Neutrophil (primary cell): Measurements from ENCODE around the gene EXOC6.
"Not testable (repeated sequence)": the region's sequence is repeated elsewhere in the genome, so short reads cannot be mapped to it uniquely, and the experiment has no call there.

ENCODE experiments used
- H3K27ac ChIP-seq: fragments of 200-600 bp; sonication (generic); 2 replicates; pipeline ENCODE4 v1.5.1; 2016; ENCODE audit warnings: mild to moderate bottlenecking, moderate library complexity
- H3K27me3 ChIP-seq: fragments of 200-600 bp; sonication (generic); 2 replicates; pipeline ENCODE4 v1.6.0; 2016; ENCODE audit warnings: mild to moderate bottlenecking
- H3K36me3 ChIP-seq: fragments of 200-600 bp; sonication (generic); 2 replicates; pipeline ENCODE4 v1.5.1; 2017
- H3K4me1 ChIP-seq, 2 experiments: fragments of 200-600 bp in 1 of 2; sonication (generic) in 1 of 2; 1 replicate in 1 of 2; 2 replicates in 1 of 2; pipeline versions ENCODE4 v1.5.1 to v1.6.1; 2013 to 2016; ENCODE audit warnings: low read depth in 1 of 2, low read length in 1 of 2, mild to moderate bottlenecking in 1 of 2, moderate library complexity in 1 of 2; ENCODE audit not compliant: control insufficient read depth in 1 of 2, insufficient read depth in 1 of 2
- H3K4me3 ChIP-seq, 2 experiments: fragments of 200-600 bp in 1 of 2; sonication (generic) in 1 of 2; 1 replicate in 1 of 2; 2 replicates in 1 of 2; pipeline ENCODE4 v1.5.1; 2013 to 2016; ENCODE audit warnings: low read depth in 1 of 2, low read length in 1 of 2, mild to moderate bottlenecking in 1 of 2, moderate library complexity in 1 of 2
- H3K9me3 ChIP-seq: fragments of 200-600 bp; sonication (generic); 2 replicates; pipeline ENCODE4 v1.5.1; 2016
- CTCF ChIP-seq: fragments of 200-600 bp; sonication (generic); IDR thresholded peaks from 2 replicates; pipeline ENCODE4 v1.5.1; 2016; ENCODE audit warnings: antibody characterized with exemption

Gene EXOC6

GRCh38 chr10:93096901-93097300, 248.6 kb downstream of the EXOC6 start:
- H3K36me3 ChIP-seq, result no peaks in the 10 kb centered on the region

GRCh38 chr10:93097386-93097785, 249.1 kb downstream of the EXOC6 start:
- no peak for TF ChIP-seq CTCF
- Histone ChIP-seq H3K9me3 (no peaks in the 10 kb centered on the region), H3K27me3 (no peaks in the 10 kb centered on the region)

More at GRCh38 chr10:93096901-93097300, 248.6 kb downstream of the EXOC6 start:
- no peaks in the 10 kb centered on the region for H3K4me1 ChIP-seq
- H3K27ac ChIP-seq, result no peak overlapping the region
- H3K4me3 ChIP-seq, result no peak overlapping the region
- TF ChIP-seq CTCF, result no peak
- H3K27me3 ChIP-seq, result no peaks in the 10 kb centered on the region
- no peaks in the 10 kb centered on the region for H3K9me3 ChIP-seq

GRCh38 chr10:93098816-93099215, 250.5 kb downstream of the EXOC6 start:
- no peaks in the 10 kb centered on the region for H3K27me3 ChIP-seq
- no peak overlapping the region for H3K27ac ChIP-seq
- H3K9me3 ChIP-seq, result no peaks in the 10 kb centered on the region
- no peak overlapping the region for H3K4me3 ChIP-seq
- TF ChIP-seq CTCF, result no peak
- no peaks in the 10 kb centered on the region for H3K36me3 ChIP-seq
- no peaks in the 10 kb centered on the region for H3K4me1 ChIP-seq

More at GRCh38 chr10:93097386-93097785, 249.1 kb downstream of the EXOC6 start:
- H3K27ac ChIP-seq, result no peak overlapping the region
- no peaks in the 10 kb centered on the region for H3K36me3 ChIP-seq
- H3K4me1 ChIP-seq, result no peaks in the 10 kb centered on the region
- no peak overlapping the region for H3K4me3 ChIP-seq

- Histone ChIP-seq H3K27me3 (no peaks in the 10 kb centered on the region), H3K27ac (no peak overlapping the region)
Observed at GRCh38 chr10:93099670-93100069, 251.3 kb downstream of the EXOC6 start.

GRCh38 chr10:93101148-93101547, 252.8 kb downstream of the EXOC6 start:
- not testable (repeated sequence) for H3K4me1 ChIP-seq, H3K36me3 ChIP-seq, H3K27me3 ChIP-seq, H3K4me3 ChIP-seq, H3K9me3 ChIP-seq, H3K27ac ChIP-seq

More at GRCh38 chr10:93099670-93100069, 251.3 kb downstream of the EXOC6 start:
- Histone ChIP-seq H3K4me3 (no peak overlapping the region), H3K4me1 (no peaks in the 10 kb centered on the region), H3K9me3 (no peaks in the 10 kb centered on the region), H3K36me3 (no peaks in the 10 kb centered on the region)
- no peak for TF ChIP-seq CTCF

- Histone ChIP-seq H3K4me1 (no peaks in the 10 kb centered on the region), H3K4me3 (no peak overlapping the region), H3K27me3 (no peaks in the 10 kb centered on the region), H3K27ac (no peak overlapping the region), H3K36me3 (no peaks in the 10 kb centered on the region), H3K9me3 (no peaks in the 10 kb centered on the region)
- TF ChIP-seq CTCF, result no peak
Observed at GRCh38 chr10:93103953-93104352, 255.6 kb downstream of the EXOC6 start.
